Neuronal stem cell (in vitro differentiated cells): Measurements from ENCODE around the gene PRKAG1.

Experiments
- DNase-seq: peaks from one replicate; pipeline ENCODE4 v3.0.0-alpha.2; 2013; ENCODE audit warnings: low spot score
- H2AFZ ChIP-seq: one replicate; pipeline ENCODE4 v1.6.1; 2013; ENCODE audit warnings: mild to moderate bottlenecking, low read length, inconsistent platforms
- H2AK5ac ChIP-seq: 2 replicates; pipeline ENCODE4 v1.6.1; 2013; ENCODE audit warnings: low read depth, mild to moderate bottlenecking, inconsistent platforms, low read length, moderate library complexity, mixed read lengths
- H2BK120ac ChIP-seq: 2 replicates; pipeline ENCODE4 v1.6.1; 2013; ENCODE audit warnings: low read depth, mild to moderate bottlenecking, inconsistent platforms, low read length, moderate library complexity, mixed read lengths
- H2BK12ac ChIP-seq: one replicate; pipeline ENCODE4 v1.6.1; 2013; ENCODE audit warnings: low read length, inconsistent platforms
- H2BK15ac ChIP-seq: 2 replicates; pipeline ENCODE4 v1.6.1; 2013; ENCODE audit warnings: mild to moderate bottlenecking, low read length, inconsistent platforms, mixed read lengths
- H2BK5ac ChIP-seq: one replicate; pipeline ENCODE4 v1.6.1; 2013; ENCODE audit warnings: inconsistent platforms, mild to moderate bottlenecking, low read length, moderate library complexity
- H3K14ac ChIP-seq: one replicate; pipeline ENCODE4 v1.6.1; 2013; ENCODE audit warnings: low read length, inconsistent platforms
- H3K18ac ChIP-seq: 2 replicates; pipeline ENCODE4 v1.6.1; 2013; ENCODE audit warnings: low read length, inconsistent platforms
- H3K23ac ChIP-seq: 2 replicates; pipeline ENCODE4 v1.6.1; 2013; ENCODE audit warnings: low read depth, mild to moderate bottlenecking, mixed read lengths, low read length, inconsistent platforms; ENCODE audit not compliant: poor library complexity
- H3K27ac ChIP-seq: replicated peaks from 3 replicates; pipeline ENCODE4 v1.5.1; 2013; ENCODE audit warnings: low read length, inconsistent platforms
- H3K27me3 ChIP-seq, 3 experiments: 2 replicates each; pipeline ENCODE4 v1.6.1; 2013; ENCODE audit warnings: low read length in 3 of 3, mild to moderate bottlenecking in 2 of 3, inconsistent platforms in 1 of 3, low read depth in 1 of 3, mixed read lengths in 1 of 3, moderate library complexity in 1 of 3; ENCODE audit not compliant: control insufficient read depth in 3 of 3, insufficient read depth in 3 of 3
- H3K36me3 ChIP-seq, 2 donors: replicated peaks in 1 of 2; 2 replicates each; pipeline ENCODE4 v1.6.1; 2013; ENCODE audit warnings: low read length in 2 of 2; ENCODE audit not compliant: control insufficient read depth in 2 of 2, insufficient read depth in 2 of 2
- H3K4ac ChIP-seq: 2 replicates; pipeline ENCODE4 v1.6.1; 2013; ENCODE audit warnings: inconsistent platforms, mild to moderate bottlenecking, low read length, moderate library complexity
- H3K4me1 ChIP-seq, 2 donors: 1 replicate in 1 of 2; 2 replicates in 1 of 2; pipeline ENCODE4 v1.6.1; 2013; ENCODE audit warnings: low read length in 2 of 2, low read depth in 1 of 2; ENCODE audit not compliant: control insufficient read depth in 2 of 2, insufficient read depth in 1 of 2
- H3K4me2 ChIP-seq: one replicate; pipeline ENCODE4 v1.6.1; 2013; ENCODE audit warnings: mild to moderate bottlenecking, low read length, inconsistent platforms; ENCODE audit not compliant: insufficient read depth, poor library complexity, severe bottlenecking
- H3K4me3 ChIP-seq, 2 donors: 2 replicates each; pipeline ENCODE4 v1.5.1; 2013; ENCODE audit warnings: low read length in 2 of 2, mild to moderate bottlenecking in 2 of 2, inconsistent platforms in 1 of 2, moderate library complexity in 1 of 2
- H3K79me1 ChIP-seq: one replicate; pipeline ENCODE4 v1.6.1; 2013; ENCODE audit warnings: low read depth, mild to moderate bottlenecking, inconsistent platforms, low read length, moderate library complexity
- H3K9ac ChIP-seq: one replicate; pipeline ENCODE4 v1.6.1; 2013; ENCODE audit warnings: mild to moderate bottlenecking, low read depth, low read length, inconsistent platforms; ENCODE audit not compliant: poor library complexity
- H3K9me3 ChIP-seq, 2 donors: replicated peaks in 1 of 2; 2 replicates each; pipeline versions ENCODE3 to v1.6.1; 2013; ENCODE audit warnings: low read length in 2 of 2, mild to moderate bottlenecking in 2 of 2, inconsistent platforms in 1 of 2, low read depth in 1 of 2, mixed read lengths in 1 of 2, moderate library complexity in 1 of 2; ENCODE audit not compliant: control insufficient read depth in 2 of 2, insufficient read depth in 1 of 2
- H4K8ac ChIP-seq: one replicate; pipeline ENCODE4 v1.6.1; 2013; ENCODE audit warnings: low read depth, mild to moderate bottlenecking, inconsistent platforms, low read length, moderate library complexity
- H4K91ac ChIP-seq: one replicate; pipeline ENCODE4 v1.6.1; 2013; ENCODE audit warnings: low read length, low read depth, mild to moderate bottlenecking, inconsistent platforms; ENCODE audit not compliant: poor library complexity
- WGBS, 2 donors: extraction: QIAGEN DNeasy Blood & Tissue Kit; methylation state at CpG; one replicate each; pipeline ENCODE4 v1.1.7; 2013; ENCODE audit warnings: missing lambda C conversion rate in 2 of 2, mixed read lengths in 1 of 2; ENCODE audit not compliant: insufficient read length in 2 of 2, insufficient replicate concordance in 1 of 2; ENCODE audit errors: extremely low coverage in 2 of 2; 5-methylcytosine and 5-hydroxymethylcytosine counted together

The PRKAG1 gene

DNA sequence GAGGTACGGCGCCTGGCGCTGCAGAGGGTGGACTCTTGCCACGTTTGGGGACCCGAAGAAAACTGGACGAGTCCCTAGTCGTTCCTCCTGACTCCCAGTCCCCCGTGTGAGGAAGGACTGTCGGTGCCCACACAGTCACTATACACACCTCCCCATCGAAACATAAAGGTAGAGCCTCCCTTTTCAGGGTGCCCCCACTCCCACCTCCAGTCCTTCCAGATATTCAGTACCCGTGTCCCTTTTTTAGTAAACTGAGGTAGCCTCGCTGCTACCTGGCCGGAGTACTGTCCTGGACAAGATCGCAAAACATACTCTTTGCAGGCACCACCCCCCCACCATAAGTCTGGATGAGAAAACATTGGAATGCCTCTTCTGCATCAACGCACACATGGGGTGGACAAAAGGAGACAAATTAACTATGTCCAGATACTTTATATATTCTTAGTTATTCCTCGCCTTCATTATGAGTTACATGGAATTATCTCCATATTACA, 42.6 kb upstream of the PRKAG1 start:
- Histone ChIP-seq H4K91ac (no peak overlapping the region), H3K4me2 (peak overlapping the region; percentile 69), H3K27me3 (no peaks in the 10 kb centered on the region), H2BK120ac (no peak overlapping the region), H3K9ac (no peak overlapping the region), H3K18ac (peak overlapping the region; percentile 96), H3K23ac (peak overlapping the region; percentile 75), H2BK15ac (no peak overlapping the region), H2BK12ac (no peak overlapping the region), H3K4ac (no peak overlapping the region), H3K4me1 (peaks cover 26 to 31% of the 10 kb centered on the region in 2 donors), H3K27ac (peak overlapping the region; percentile 91), H4K8ac (no peak overlapping the region), H3K36me3 (peaks cover 0 to 21% of the 10 kb centered on the region in 2 donors), H3K79me1 (peaks cover 11% of the 10 kb centered on the region), H3K9me3 (no peaks in the 10 kb centered on the region), H2AK5ac (no peak overlapping the region), H3K4me3 (peak overlapping the region; percentile 80 to 98), H2AFZ (peak overlapping the region; percentile 99), H3K14ac (no peak overlapping the region), H2BK5ac (peak overlapping the region; percentile 97)
- DNase-seq = no peak
- WGBS, 2 donors = no CpG with 5 or more reads among the region's 16 CpGs

- Histone ChIP-seq H2AFZ (peak within 1 kb of the TSS; percentile 99), H3K27me3 (no peaks in the 10 kb centered on the region), H3K9me3 (no peaks in the 10 kb centered on the region), H2BK120ac (no peak within 1 kb of the TSS), H2BK12ac (no peak within 1 kb of the TSS), H2BK15ac (peak within 1 kb of the TSS; percentile 86), H3K14ac (peak within 1 kb of the TSS; percentile 61), H3K9ac (peak within 1 kb of the TSS; percentile 94), H3K4me3 (peak within 1 kb of the TSS; percentile 80 to 98), H3K4ac (no peak within 1 kb of the TSS), H4K8ac (no peak within 1 kb of the TSS), H3K4me2 (peak within 1 kb of the TSS; percentile 95), H3K79me1 (peaks cover 12% of the 10 kb centered on the region), H3K23ac (peak within 1 kb of the TSS; percentile 86), H3K4me1 (peaks cover 26 to 32% of the 10 kb centered on the region in 2 donors), H4K91ac (peak within 1 kb of the TSS; percentile 65), H3K18ac (peak within 1 kb of the TSS; percentile 99), H3K36me3 (peaks cover 2 to 28% of the 10 kb centered on the region in 2 donors), H2AK5ac (peak within 1 kb of the TSS; percentile 38), H2BK5ac (peak within 1 kb of the TSS; percentile 97), H3K27ac (peak within 1 kb of the TSS; percentile 91)
- peak; percentile 96 for DNase-seq
- no CpG with 5 or more reads among the region's 74 CpGs for WGBS, 2 donors
Observed at GRCh38 chr12:49060237-49061156, 41.9 kb upstream of the PRKAG1 start, which contains the start of gene KMT2D. Gene KMT2D, minus strand, starts transcription at chr12:49060794. Its CDS starts 5,470 bp downstream, at chr12:49055324.

GRCh38 chr12:49059299-49060171, 41.0 kb upstream of the PRKAG1 start:
- Histone ChIP-seq H2AK5ac (peak overlapping the region; percentile 38), H3K4me1 (peaks cover 26 to 32% of the 10 kb centered on the region in 2 donors), H2BK12ac (no peak overlapping the region), H3K4me3 (peak overlapping the region; percentile 80 to 98), H3K4me2 (peak overlapping the region; percentile 95), H3K9me3 (no peaks in the 10 kb centered on the region), H3K14ac (peak overlapping the region; percentile 61), H3K23ac (peak overlapping the region; percentile 86), H2BK15ac (no peak overlapping the region), H3K9ac (peak overlapping the region; percentile 94), H2AFZ (peak overlapping the region; percentile 99), H3K4ac (no peak overlapping the region), H3K36me3 (peaks cover 10 to 34% of the 10 kb centered on the region in 2 donors), H3K79me1 (peaks cover 17% of the 10 kb centered on the region), H4K8ac (no peak overlapping the region), H2BK5ac (peak overlapping the region; percentile 97), H3K18ac (peak overlapping the region; percentile 99), H3K27me3 (no peaks in the 10 kb centered on the region), H2BK120ac (no peak overlapping the region), H3K27ac (peak overlapping the region; percentile 91), H4K91ac (no peak overlapping the region)
- DNase-seq = no peak
- WGBS, 2 donors = no CpG with 5 or more reads among the region's 70 CpGs
